WI38 (cell line): Measurements from ENCODE around the gene ZNF607.
"Not testable (repeated sequence)": the region's sequence is repeated elsewhere in the genome, so short reads cannot be mapped to it uniquely, and the experiment has no call there.

Source experiments
- H3K4me3 ChIP-seq: 2 replicates; pipeline ENCODE4 v1.5.1; 2011; ENCODE audit warnings: low read depth, mild to moderate bottlenecking, control low read depth, low read length
- TF ChIP-seq, protein P1 (sequence below): IDR thresholded peaks from 2 replicates; pipeline ENCODE4 v1.5.1; 2012; ENCODE audit warnings: low read depth, mild to moderate bottlenecking, control low read depth, low read length

ZNF607 gene

DNA sequence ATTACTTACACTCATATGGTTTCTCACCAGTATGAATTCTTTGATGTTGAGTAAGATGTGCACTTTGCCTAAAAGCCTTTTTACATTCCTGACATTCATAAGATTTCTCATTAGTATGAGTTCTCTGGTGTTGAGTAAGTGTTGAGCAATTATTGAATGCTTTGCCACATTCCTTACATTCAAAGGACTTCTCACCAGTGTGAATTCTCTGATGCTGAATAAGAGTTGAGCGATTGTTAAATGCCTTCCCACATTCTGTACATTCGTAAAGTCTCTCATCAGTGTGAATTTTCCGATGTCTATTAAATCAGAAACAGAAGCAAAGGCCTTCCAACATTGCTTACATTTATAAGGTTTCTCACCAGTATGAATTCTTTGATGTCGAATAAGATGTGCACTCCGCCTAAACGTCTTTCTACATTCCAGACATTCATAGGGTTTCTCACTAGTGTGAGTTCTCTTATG lies 50.1 kb downstream of the ZNF607 start:
- TF ChIP-seq, protein P1, sequence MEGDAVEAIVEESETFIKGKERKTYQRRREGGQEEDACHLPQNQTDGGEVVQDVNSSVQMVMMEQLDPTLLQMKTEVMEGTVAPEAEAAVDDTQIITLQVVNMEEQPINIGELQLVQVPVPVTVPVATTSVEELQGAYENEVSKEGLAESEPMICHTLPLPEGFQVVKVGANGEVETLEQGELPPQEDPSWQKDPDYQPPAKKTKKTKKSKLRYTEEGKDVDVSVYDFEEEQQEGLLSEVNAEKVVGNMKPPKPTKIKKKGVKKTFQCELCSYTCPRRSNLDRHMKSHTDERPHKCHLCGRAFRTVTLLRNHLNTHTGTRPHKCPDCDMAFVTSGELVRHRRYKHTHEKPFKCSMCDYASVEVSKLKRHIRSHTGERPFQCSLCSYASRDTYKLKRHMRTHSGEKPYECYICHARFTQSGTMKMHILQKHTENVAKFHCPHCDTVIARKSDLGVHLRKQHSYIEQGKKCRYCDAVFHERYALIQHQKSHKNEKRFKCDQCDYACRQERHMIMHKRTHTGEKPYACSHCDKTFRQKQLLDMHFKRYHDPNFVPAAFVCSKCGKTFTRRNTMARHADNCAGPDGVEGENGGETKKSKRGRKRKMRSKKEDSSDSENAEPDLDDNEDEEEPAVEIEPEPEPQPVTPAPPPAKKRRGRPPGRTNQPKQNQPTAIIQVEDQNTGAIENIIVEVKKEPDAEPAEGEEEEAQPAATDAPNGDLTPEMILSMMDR = no peak

DNA sequence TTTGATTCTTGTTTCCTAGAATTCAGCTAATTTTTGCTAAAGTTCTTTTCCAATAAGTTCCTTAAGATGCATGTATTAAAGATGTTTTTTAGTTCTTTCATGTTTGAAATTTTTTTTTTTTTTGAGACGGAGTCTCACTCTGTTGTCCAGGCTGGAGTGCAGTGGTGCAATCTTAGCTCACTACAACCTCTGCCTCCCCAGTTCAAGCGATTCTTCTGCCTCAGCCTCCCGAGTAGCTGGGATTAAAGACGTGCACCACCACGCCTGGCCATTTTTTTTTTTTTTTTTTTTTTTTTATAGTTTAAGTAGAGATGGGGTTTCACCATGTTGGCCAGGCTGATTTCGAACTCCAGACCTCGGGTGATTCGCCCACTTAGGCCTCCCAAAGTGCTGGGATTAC lies 62.4 kb downstream of the ZNF607 start:
- not testable (repeated sequence) for H3K4me3 ChIP-seq

More for the DNA sequence above, 50.1 kb downstream of the ZNF607 start:
- no peak overlapping the region for H3K4me3 ChIP-seq

DNA sequence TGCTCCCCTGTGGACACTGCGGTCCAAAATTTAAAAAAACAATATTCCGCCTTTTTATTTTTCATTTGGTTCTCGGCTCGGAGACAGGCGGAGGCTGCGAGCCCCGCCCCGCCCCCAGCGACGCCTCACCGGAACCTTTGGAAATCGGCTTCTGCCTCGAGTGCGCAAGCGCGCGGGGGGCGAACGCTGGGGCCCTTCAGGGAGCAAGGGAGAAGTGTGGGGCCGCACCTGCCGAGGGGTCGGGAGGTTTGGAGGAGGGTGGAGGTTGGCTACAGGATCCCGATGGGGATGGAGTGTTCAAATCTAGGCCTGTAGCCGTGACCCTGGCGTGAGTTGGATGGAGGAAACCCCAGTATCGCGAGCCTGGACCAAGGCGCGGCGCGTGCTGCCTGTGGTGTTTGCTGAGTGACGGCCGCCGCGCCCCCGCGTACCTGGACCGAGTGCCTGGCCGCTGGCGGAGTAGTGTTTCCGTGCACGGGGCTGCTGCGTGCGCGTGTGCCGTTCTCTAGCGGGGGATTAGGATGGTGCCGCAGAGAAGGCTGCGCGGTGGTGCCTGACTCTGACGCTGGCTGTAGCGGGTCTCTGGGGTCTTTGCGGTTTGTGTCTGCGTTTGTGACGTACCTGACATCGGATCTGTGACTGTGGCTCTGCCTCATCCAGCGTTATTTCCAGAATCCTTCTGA lies 63.7 kb downstream of the ZNF607 start:
- TF ChIP-seq, protein P1 = no peak
- H3K4me3 ChIP-seq = peak overlapping the region; percentile 81

DNA sequence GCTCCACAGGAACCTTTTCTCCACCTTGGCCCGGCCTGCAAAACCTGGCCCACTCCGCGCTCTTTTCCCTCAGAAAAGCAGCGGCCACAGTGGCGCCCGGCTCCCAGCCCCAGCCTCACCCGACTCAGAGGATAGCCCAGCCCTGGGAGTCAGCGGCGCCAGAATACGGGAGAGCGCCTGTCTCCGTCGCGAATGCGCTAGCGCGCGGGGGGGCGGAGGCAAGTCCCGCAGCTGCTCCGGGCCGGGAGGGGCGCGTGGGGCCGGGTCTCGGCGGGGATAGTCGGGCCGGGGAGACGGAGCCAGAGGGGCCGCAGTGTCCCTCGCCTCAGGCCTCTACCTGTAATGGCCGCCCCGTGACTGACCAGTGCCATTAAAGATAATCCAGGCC lies 64.3 kb downstream of the ZNF607 start, which contains the start of gene ZFP30:
TSS of gene ZFP30 (minus strand) at position 165 of the 388 bp plus-strand sequence. CDS start 7,643 bp downstream, outside the sequence.
- TF ChIP-seq, protein P1 = no peak
- peak within 1 kb of the TSS; percentile 81 for H3K4me3 ChIP-seq

DNA sequence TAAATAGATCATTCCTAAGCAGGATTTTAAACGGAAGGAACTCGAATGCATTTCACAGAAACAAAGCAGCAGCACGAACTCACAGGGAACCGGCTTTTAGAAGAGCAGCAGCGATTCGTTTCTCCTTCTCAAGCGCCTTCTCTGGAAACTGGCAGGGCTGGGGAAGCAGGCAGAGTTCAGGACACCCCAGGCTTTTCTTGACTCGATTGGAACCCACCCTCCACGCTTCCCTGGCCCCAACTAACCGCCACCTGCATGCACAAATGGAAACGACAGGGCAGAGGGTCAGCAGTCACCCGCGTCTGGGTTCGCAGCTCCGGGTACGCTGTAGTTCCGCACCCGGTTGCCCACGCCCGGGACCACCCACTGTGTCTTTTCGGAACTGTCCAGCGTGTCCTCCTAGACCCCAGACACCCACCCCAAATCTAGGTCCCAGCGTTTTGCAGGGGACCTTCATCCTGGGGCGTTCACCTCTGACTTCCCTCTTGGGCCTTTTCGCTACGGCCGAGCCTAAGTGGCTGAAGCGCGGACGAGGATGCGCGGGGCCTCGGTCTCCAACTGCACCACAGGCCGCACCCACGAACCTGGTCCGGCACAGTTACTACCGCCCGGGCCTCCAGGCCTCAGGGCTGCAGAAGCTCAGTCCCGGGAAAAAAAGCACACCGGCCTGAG lies 64.8 kb downstream of the ZNF607 start:
- TF ChIP-seq, protein P1 = no peak

DNA sequence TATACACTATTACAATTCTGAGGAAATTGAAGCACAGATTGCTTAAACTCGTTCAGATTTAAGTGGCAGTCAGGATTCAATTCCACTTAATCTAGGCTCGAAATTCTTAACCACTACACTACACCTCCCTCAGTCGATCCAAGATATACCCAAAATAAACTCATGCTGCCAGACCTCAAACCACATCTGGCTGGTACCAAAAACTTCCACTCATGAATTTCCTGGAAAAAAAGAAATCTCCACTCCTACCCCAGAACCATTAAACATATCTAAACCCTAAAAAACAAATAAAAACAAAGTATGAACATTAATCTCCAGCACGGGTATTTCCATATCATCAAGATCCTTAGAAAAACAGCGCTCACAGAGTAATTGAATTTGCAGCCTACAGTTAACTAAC lies 65.4 kb downstream of the ZNF607 start:
- H3K4me3 ChIP-seq = peak overlapping the region; percentile 81
- TF ChIP-seq, protein P1 = no peak

More for the DNA sequence above, 64.8 kb downstream of the ZNF607 start:
- H3K4me3 ChIP-seq = peak overlapping the region; percentile 81
